RKO (cell line): Measurements from ENCODE around the gene PRKCA.
A peak's percentile ranks its signal among the peaks of the same experiment; 100 is the strongest.
"Not testable (repeated sequence)": the region's sequence is repeated elsewhere in the genome, so short reads cannot be mapped to it uniquely, and the experiment has no call there.

Source experiments
- DNase-seq: peaks from one replicate; pipeline ENCODE4 v3.0.0-alpha.2; 2016; ENCODE audit warnings: low spot score

The PRKCA gene

GRCh38 chr17:66441101-66441661, 138.8 kb downstream of the PRKCA start:
- DNase-seq, result no peak

GRCh38 chr17:66443166-66443565, 140.8 kb downstream of the PRKCA start:
- DNase-seq, result no peak

- no peak for DNase-seq
Observed at GRCh38 chr17:66443606-66444005, 141.2 kb downstream of the PRKCA start.

- no peak for DNase-seq
Observed at GRCh38 chr17:66444031-66444430, 141.6 kb downstream of the PRKCA start.

- DNase-seq, result no peak
Observed at GRCh38 chr17:66445229-66445628, 142.8 kb downstream of the PRKCA start.

GRCh38 chr17:66446419-66446818, 144.0 kb downstream of the PRKCA start:
- no peak for DNase-seq

GRCh38 chr17:66447159-66447558, 144.7 kb downstream of the PRKCA start:
- no peak for DNase-seq

- no peak for DNase-seq
Observed at GRCh38 chr17:66448026-66448639, 145.7 kb downstream of the PRKCA start.

GRCh38 chr17:66449418-66449977, 147.1 kb downstream of the PRKCA start:
- no peak for DNase-seq

- no peak for DNase-seq
Observed at GRCh38 chr17:66450008-66450851, 147.8 kb downstream of the PRKCA start.

- DNase-seq, result no peak
Observed at GRCh38 chr17:66450852-66451158, 148.4 kb downstream of the PRKCA start.

- DNase-seq, result no peak
Observed at GRCh38 chr17:66451188-66452149, 149.1 kb downstream of the PRKCA start.

- DNase-seq, result no peak
Observed at GRCh38 chr17:66455060-66455459, 152.6 kb downstream of the PRKCA start.

GRCh38 chr17:66457499-66457898, 155.1 kb downstream of the PRKCA start:
- DNase-seq, result not testable (repeated sequence)

GRCh38 chr17:66458782-66459181, 156.4 kb downstream of the PRKCA start:
- no peak for DNase-seq

GRCh38 chr17:66459811-66460270, 157.4 kb downstream of the PRKCA start:
- peak; percentile 95 for DNase-seq

- no peak for DNase-seq
Observed at GRCh38 chr17:66460558-66460957, 158.1 kb downstream of the PRKCA start.

GRCh38 chr17:66461343-66461995, 159.1 kb downstream of the PRKCA start:
- no peak for DNase-seq

- no peak for DNase-seq
Observed at GRCh38 chr17:66462010-66462409, 159.6 kb downstream of the PRKCA start.

- DNase-seq, result no peak
Observed at GRCh38 chr17:66464921-66465320, 162.5 kb downstream of the PRKCA start.

GRCh38 chr17:66465701-66466100, 163.3 kb downstream of the PRKCA start:
- no peak for DNase-seq
